Body of pancreas (tissue), 4 donors: ENCODE results near the gene GGCX. TPM values are rescaled to one million over a fixed set of nuclear protein-coding genes. Genes with fewer than 3 reads are reported as not detected.
A peak's percentile ranks its signal among the peaks of the same experiment; 100 is the strongest.
"Not testable (repeated sequence)": the region's sequence is repeated elsewhere in the genome, so short reads cannot be mapped to it uniquely, and the experiment has no call there.

Experiments
- ATAC-seq: fragments of 150-250 bp; one replicate; pipeline ENCODE4 v1.9.1; 2016
- DNase-seq, 4 donors: peaks; one replicate each; pipeline ENCODE4 v3.0.0-alpha.2; 2019
- H3K27ac ChIP-seq, 4 donors: fragments of 200-600 bp; sonication (generic); 1 replicate in 3 of 4; 2 replicates in 1 of 4; pipeline versions ENCODE4 v1.5.1 to v1.6.1; 2016 to 2019; ENCODE audit warnings: mild to moderate bottlenecking in 1 of 4, mixed read lengths in 1 of 4, moderate library complexity in 1 of 4
- H3K27me3 ChIP-seq, 2 donors: fragments of 200-600 bp; sonication (generic); one replicate each; pipeline ENCODE4 v1.6.0; 2016; ENCODE audit warnings: mild to moderate bottlenecking in 1 of 2
- H3K36me3 ChIP-seq, 2 donors: fragments of 200-600 bp; sonication (generic); replicated peaks in 1 of 2; 2 replicates each; pipeline ENCODE4 v1.5.1; 2016; ENCODE audit warnings: low read depth in 2 of 2; ENCODE audit not compliant: insufficient read depth in 1 of 2
- H3K4me1 ChIP-seq: fragments of 200-600 bp; sonication (generic); one replicate; pipeline ENCODE4 v1.6.0; 2016
- H3K4me3 ChIP-seq, 2 donors: fragments of 200-600 bp; sonication (generic); 1 replicate in 1 of 2; 2 replicates in 1 of 2; pipeline ENCODE4 v1.5.1; 2016 to 2019
- H3K9me3 ChIP-seq, 3 donors: fragments of 200-600 bp; sonication (generic); 1 replicate in 2 of 3; 2 replicates in 1 of 3; pipeline ENCODE4 v1.5.1; 2016
- POLR2A ChIP-seq, 3 donors: fragments of 450-650 bp; IDR thresholded peaks; one replicate each; pipeline ENCODE4 v1.6.1; 2016; ENCODE audit warnings: antibody characterized with exemption in 3 of 3, mild to moderate bottlenecking in 2 of 3
- WGBS, 2 donors: methylation state at CpG; one replicate each; pipeline ENCODE4 v1.1.5; 2017; 5-methylcytosine and 5-hydroxymethylcytosine counted together
- intact Hi-C: fragments of 100-400 bp; cut with DNase I; formaldehyde crosslinking; loops from one replicate; pipeline ENCODE4 v1.15.1; 2023
- total RNA-seq, 2 donors: library from RNA; depleted of rRNA; stranded (reverse); fragments of >200 nt; gene quantifications; one replicate each; pipeline ENCODE4 v1.1.0, GENCODE V29; 2016
- TF ChIP-seq, protein P1 (sequence below), 7 experiments: fragments of 450-650 bp in 4 of 7; fragments of 200-600 bp in 3 of 7; sonication (generic) in 3 of 7; IDR thresholded peaks; one replicate each; pipeline ENCODE4 v1.5.1; 2016 to 2019; ENCODE audit warnings: antibody characterized with exemption in 7 of 7

GGCX gene
- total RNA-seq, 2 donors from 2014 or later, result 35.5 to 48.1 TPM

DNA sequence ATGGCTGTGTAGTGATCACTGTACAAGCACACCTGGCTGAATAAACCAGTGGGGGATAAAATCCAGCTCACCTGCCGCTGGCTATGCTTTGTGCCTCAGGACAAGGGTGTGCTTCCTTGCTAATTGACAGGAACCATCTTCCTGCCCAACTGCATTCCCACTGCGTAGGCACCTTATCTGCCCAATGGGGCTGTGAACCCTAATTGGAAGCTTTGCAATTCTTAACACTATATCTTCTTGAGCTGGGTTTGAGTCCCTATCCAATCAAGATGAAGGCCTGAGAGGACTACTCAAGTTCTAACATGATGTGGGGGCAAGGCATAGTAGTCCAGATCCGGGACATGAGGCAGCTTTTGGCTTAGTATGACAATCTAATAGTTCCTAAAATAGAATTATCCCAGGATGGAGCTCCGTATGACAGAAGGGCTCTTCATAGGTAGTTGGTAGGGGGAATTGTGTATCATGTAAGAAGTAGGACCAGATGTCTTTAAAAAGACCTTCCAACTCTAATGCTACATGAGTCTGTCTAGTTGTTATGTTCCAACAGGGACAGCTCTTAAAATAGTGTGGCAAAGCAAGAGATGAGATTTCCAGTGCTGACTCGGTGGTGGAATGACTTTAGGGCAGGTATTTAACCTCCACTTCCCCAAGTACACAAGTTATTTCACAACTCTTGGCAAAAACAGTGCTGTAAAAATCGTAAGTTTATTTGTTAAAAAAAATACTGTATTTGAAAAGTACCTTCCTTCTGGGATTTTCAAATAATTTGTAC, 43.5 kb upstream of the GGCX start:
- Histone ChIP-seq H3K27me3 (no peaks in the 10 kb centered on the region), H3K36me3 (peaks cover 0 to 8% of the 10 kb centered on the region in 2 donors), H3K27ac (peak overlapping the region in 3 of 4 donors; percentile 7 to 68 (median 15)), H3K4me1 (peaks cover 59% of the 10 kb centered on the region), H3K4me3 (no peak overlapping the region), H3K9me3 (no peaks in the 10 kb centered on the region)
- 36 to 50% methylated on average over 5 to 6 of the region's 6 CpGs for WGBS, 2 donors
- no peak for DNase-seq
- no peak for ATAC-seq
- TF ChIP-seq, protein P1, sequence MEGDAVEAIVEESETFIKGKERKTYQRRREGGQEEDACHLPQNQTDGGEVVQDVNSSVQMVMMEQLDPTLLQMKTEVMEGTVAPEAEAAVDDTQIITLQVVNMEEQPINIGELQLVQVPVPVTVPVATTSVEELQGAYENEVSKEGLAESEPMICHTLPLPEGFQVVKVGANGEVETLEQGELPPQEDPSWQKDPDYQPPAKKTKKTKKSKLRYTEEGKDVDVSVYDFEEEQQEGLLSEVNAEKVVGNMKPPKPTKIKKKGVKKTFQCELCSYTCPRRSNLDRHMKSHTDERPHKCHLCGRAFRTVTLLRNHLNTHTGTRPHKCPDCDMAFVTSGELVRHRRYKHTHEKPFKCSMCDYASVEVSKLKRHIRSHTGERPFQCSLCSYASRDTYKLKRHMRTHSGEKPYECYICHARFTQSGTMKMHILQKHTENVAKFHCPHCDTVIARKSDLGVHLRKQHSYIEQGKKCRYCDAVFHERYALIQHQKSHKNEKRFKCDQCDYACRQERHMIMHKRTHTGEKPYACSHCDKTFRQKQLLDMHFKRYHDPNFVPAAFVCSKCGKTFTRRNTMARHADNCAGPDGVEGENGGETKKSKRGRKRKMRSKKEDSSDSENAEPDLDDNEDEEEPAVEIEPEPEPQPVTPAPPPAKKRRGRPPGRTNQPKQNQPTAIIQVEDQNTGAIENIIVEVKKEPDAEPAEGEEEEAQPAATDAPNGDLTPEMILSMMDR (IDR thresholded peaks at IDR 0.05), result no peak
- no peak for TF ChIP-seq POLR2A (IDR thresholded peaks at IDR 0.05)
- intact Hi-C loops, result loop anchor here (10.0 kb wide), 1 partner anchor 50 kb away; no protein-coding TSS in a partner anchor

DNA sequence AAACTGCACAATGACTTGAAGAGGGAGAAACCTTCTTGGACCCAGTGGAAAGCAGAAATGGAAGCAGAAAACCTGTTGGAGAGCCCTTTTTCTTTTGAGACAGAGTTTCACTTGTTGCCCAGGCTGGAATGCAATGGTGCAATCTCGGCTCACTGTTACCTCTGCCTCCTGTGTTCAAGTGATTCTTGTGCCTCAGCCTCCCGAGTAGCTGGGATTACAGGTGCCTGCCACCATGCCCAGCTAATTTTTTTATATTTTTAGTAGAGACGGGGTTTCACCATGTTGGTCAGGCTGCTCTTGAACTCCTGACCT, 42.8 kb upstream of the GGCX start:
- not testable (repeated sequence) for ATAC-seq, DNase-seq, H3K36me3 ChIP-seq, H3K27ac ChIP-seq, H3K27me3 ChIP-seq, H3K4me3 ChIP-seq, H3K9me3 ChIP-seq
- 70 to 74% methylated on average over 3 of the region's 3 CpGs for WGBS, 2 donors
- peaks cover 63% of the 10 kb centered on the region for H3K4me1 ChIP-seq
- intact Hi-C loops, result loop anchor here (10.0 kb wide), 1 partner anchor 49 kb away; no protein-coding TSS in a partner anchor

DNA sequence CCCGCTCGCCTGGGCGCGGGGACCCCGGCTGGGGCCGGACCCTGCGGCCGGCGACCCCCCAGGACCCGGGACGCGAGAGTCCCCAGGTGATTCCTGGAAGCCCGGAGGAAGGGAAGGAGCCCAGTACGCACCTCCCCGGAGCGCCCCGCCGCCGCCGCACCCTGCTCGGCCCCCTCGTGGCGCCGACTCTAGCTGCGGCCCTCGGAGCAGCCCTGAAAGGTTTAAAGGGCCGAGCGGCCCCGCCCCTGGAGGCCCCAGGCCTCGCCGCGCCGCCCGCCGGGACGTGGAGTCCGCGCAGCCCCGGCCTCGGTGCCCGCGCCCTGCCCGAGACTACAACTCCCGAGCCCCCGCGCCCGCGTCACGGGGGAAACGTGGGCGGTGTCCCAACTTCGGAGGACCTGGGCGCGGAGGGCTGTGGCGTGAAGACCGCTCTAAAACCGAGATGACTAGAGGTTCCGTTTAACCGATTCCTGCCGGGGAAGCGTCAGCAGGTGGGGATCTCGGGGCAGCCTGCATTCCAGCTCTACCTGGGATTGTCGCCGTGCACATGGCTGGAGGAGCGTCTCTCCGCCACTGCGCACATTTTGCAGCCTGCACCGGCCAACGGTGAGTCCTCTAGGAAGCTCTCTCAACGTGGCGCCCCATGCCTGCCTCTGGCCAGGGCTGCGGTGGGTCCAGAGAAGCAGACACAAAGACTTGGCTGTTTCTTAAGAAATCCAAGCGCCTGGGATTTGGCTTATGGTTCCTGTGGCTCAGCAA, 41.4 kb upstream of the GGCX start, which contains the start of gene TMEM150A:
Gene TMEM150A, minus strand, starts transcription at position 223 of the 759 bp plus-strand sequence. CDS start 750 bp downstream, outside the sequence.
- WGBS, 2 donors, result 0% methylated on average over 14 to 63 of the region's 73 CpGs
- no peaks in the 10 kb centered on the region for H3K9me3 ChIP-seq
- peaks cover 0 to 5% of the 10 kb centered on the region in 2 donors for H3K36me3 ChIP-seq
- intact Hi-C loops, result loop anchor here (10.0 kb wide), 1 partner anchor 48 kb away; no protein-coding TSS in a partner anchor
- peak within 1 kb of the TSS; percentile 71 to 87 for H3K4me3 ChIP-seq
- no peaks in the 10 kb centered on the region for H3K27me3 ChIP-seq
- peak; percentile 78 to 96 (median 84) for TF ChIP-seq POLR2A (IDR thresholded peaks at IDR 0.05)
- TF ChIP-seq, protein P1 (IDR thresholded peaks at IDR 0.05), result peak in 6 of 7 experiments; percentile 9 to 60 (median 36)
- DNase-seq, result peak; percentile 94 to 97 (median 96)
- H3K4me1 ChIP-seq, result peaks cover 75% of the 10 kb centered on the region
- peak within 1 kb of the TSS; percentile 85 to 90 (median 88) for H3K27ac ChIP-seq
- peak; percentile 96 for ATAC-seq

DNA sequence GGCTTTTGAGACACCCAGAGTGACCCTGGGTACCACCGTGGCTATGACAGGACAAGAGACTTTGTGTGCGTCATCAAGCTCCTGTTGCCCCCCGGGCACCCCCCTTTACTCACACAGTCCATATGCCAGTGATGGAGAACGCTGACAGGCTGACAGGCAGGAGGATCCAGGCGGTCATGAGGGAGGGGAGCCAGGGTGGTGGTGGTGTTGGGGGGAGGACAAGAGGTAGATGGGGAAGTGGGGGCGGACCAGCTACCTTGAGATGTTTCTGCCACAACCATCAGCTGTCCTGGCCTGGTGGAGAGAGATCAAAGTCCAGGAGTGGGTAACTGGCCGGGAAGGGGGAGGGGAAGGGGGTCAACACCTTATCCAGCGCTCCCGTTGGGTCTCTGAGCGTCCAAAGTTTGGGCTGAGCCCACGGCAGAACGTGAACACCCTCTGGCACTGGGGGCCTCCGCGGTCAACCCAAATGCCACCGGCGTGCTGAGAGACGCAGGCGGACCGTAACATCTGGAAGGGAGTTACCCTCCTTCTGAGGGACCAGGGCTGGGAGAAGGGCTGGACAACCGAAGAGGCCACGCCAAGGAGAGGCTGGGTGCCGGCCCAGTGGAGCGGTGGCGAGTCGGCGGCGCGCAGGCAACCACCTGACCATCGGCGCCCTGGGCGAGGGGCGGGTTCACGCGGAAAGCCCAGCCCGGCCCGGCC, 40.6 kb upstream of the GGCX start:
- intact Hi-C loops, result loop anchor here (10.0 kb wide), 1 partner anchor 47 kb away; no protein-coding TSS in a partner anchor
- DNase-seq (peak; percentile 77 to 82 (median 79)), ATAC-seq (peak; percentile 74)
- no peaks in the 10 kb centered on the region for H3K9me3 ChIP-seq
- TF ChIP-seq POLR2A (IDR thresholded peaks at IDR 0.05), result no peak
- TF ChIP-seq, protein P1 (IDR thresholded peaks at IDR 0.05), result no peak
- H3K36me3 ChIP-seq, result peaks cover 0 to 3% of the 10 kb centered on the region in 2 donors
- H3K4me1 ChIP-seq, result peaks cover 79% of the 10 kb centered on the region
- H3K27ac ChIP-seq, result peak overlapping the region; percentile 85 to 90 (median 88)
- WGBS, 2 donors, result 0 to 3% methylated on average over 2 to 36 of the region's 36 CpGs
- no peaks in the 10 kb centered on the region for H3K27me3 ChIP-seq
- H3K4me3 ChIP-seq, result peak overlapping the region; percentile 71 to 87
